Cerebellar nuclear complex (tissue), 1 donor: Measurements from ENCODE around the gene ATF3.

Source experiments
- DNase-seq, 2 experiments: peaks; one replicate each; lab custom pipeline; 2025; lab: John Stamatoyannopoulos, UW

The ATF3 gene

GRCh38 chr1:212586206-212587015, 22.1 kb upstream of the ATF3 start:
- no peak for DNase-seq

- DNase-seq, result no peak
Measured at GRCh38 chr1:212587016-212587887, 21.3 kb upstream of the ATF3 start.

- no peak for DNase-seq
Measured at GRCh38 chr1:212587888-212588510, 20.6 kb upstream of the ATF3 start.

GRCh38 chr1:212589446-212589845, 19.1 kb upstream of the ATF3 start:
- DNase-seq, result no peak

- DNase-seq, result no peak
Measured at GRCh38 chr1:212591922-212592321, 16.6 kb upstream of the ATF3 start.

GRCh38 chr1:212593821-212594251, 14.7 kb upstream of the ATF3 start:
- no peak for DNase-seq

GRCh38 chr1:212594640-212595039, 13.9 kb upstream of the ATF3 start:
- no peak for DNase-seq

- DNase-seq, result no peak
Measured at GRCh38 chr1:212595229-212595628, 13.3 kb upstream of the ATF3 start.

- no peak for DNase-seq
Measured at GRCh38 chr1:212595787-212596714, 12.5 kb upstream of the ATF3 start.

- no peak for DNase-seq
Measured at GRCh38 chr1:212596798-212597197, 11.8 kb upstream of the ATF3 start.

GRCh38 chr1:212597487-212597886, 11.1 kb upstream of the ATF3 start:
- no peak for DNase-seq

GRCh38 chr1:212600071-212600915, 8.3 kb upstream of the ATF3 start:
- DNase-seq, result no peak

- DNase-seq, result no peak
Measured at GRCh38 chr1:212600980-212601379, 7.6 kb upstream of the ATF3 start.

GRCh38 chr1:212601524-212601923, 7.0 kb upstream of the ATF3 start:
- DNase-seq, result no peak

- DNase-seq, result no peak
Measured at GRCh38 chr1:212605441-212606394, 2.8 kb upstream of the ATF3 start.

GRCh38 chr1:212606395-212607205, 2.0 kb upstream of the ATF3 start:
- no peak for DNase-seq

GRCh38 chr1:212607206-212607912, 1.2 kb upstream of the ATF3 start:
- DNase-seq, result no peak

GRCh38 chr1:212607913-212608391, 609 bp upstream of the ATF3 start:
- no peak for DNase-seq
